KMS-11 (cell line): Measurements from ENCODE around the gene LHX3.

Experiments used
- H2AFZ ChIP-seq: fragments of 200-600 bp; sonication (generic); 2 replicates; pipeline ENCODE4 v1.6.1; 2016; ENCODE audit warnings: antibody characterized with exemption, mixed run types, low read depth
- H3K27ac ChIP-seq: fragments of 200-600 bp; sonication (generic); 2 replicates; pipeline ENCODE4 v1.6.1; 2016; ENCODE audit warnings: mild to moderate bottlenecking, mixed run types
- H3K27me3 ChIP-seq: fragments of 200-600 bp; sonication (generic); 2 replicates; pipeline ENCODE4 v1.6.1; 2017; ENCODE audit warnings: mild to moderate bottlenecking, low read depth, mixed run types, moderate library complexity; ENCODE audit not compliant: insufficient read depth
- H3K36me3 ChIP-seq: fragments of 200-600 bp; sonication (generic); 2 replicates; pipeline ENCODE4 v1.6.1; 2017; ENCODE audit warnings: mild to moderate bottlenecking, mixed run types; ENCODE audit not compliant: insufficient read depth
- H3K4me1 ChIP-seq: fragments of 200-600 bp; sonication (generic); 2 replicates; pipeline ENCODE4 v1.6.1; 2016; ENCODE audit warnings: mild to moderate bottlenecking, low read depth, mixed run types; ENCODE audit not compliant: poor library complexity, severe bottlenecking
- H3K4me2 ChIP-seq: fragments of 200-600 bp; sonication (generic); 2 replicates; pipeline ENCODE4 v1.7.0; 2016; ENCODE audit warnings: mild to moderate bottlenecking, mixed run types
- H3K4me3 ChIP-seq: fragments of 200-600 bp; sonication (generic); IDR thresholded peaks from 2 replicates; pipeline ENCODE4 v1.6.1; 2017; ENCODE audit warnings: low read depth, low read length, mixed read lengths; ENCODE audit not compliant: insufficient read depth
- H3K79me2 ChIP-seq: fragments of 200-600 bp; sonication (generic); 2 replicates; pipeline ENCODE4 v1.6.1; 2016; ENCODE audit warnings: low read depth, mixed run types; ENCODE audit not compliant: insufficient read depth
- H3K9ac ChIP-seq: fragments of 200-600 bp; sonication (generic); 2 replicates; pipeline ENCODE4 v1.6.1; 2016; ENCODE audit warnings: mild to moderate bottlenecking, mixed run types
- H4K20me1 ChIP-seq: fragments of 200-600 bp; sonication (generic); 2 replicates; pipeline ENCODE4 v1.6.1; 2016; ENCODE audit warnings: mild to moderate bottlenecking, mixed run types; ENCODE audit not compliant: insufficient read depth
- TF ChIP-seq, protein P1 (sequence below): fragments of 200-600 bp; sonication (generic); conservative IDR thresholded peaks from 2 replicates; pipeline ENCODE4 v1.6.1; 2017; ENCODE audit warnings: low read depth, mild to moderate bottlenecking, antibody characterized with exemption, low read length, moderate library complexity, mixed read lengths

LHX3 gene

DNA sequence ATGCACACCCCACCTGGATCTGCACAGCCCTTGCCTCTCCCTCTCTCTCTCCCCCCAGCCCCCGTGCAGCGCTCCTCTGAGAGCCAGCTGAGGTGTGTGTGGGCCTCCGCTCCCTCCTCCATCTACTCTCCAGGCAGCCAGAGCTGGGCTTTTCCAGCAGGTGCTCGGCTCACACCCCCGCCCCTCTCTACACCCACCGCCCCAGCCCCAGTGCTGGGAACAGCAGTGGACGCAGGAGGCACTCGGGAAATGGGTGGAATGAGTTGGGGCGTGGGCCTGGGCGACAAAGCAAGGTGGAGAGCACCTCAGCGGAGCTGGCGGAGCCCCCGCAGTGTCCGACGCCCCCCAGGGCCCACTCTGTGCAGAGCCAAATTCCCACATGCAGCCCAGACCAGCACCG lies 13.3 kb upstream of the LHX3 start:
- no peaks in the 10 kb centered on the region for H3K79me2 ChIP-seq
- no peaks in the 10 kb centered on the region for H3K27me3 ChIP-seq
- H2AFZ ChIP-seq, result no peak overlapping the region
- H3K4me2 ChIP-seq, result no peak overlapping the region
- no peak overlapping the region for H3K27ac ChIP-seq
- H3K4me3 ChIP-seq, result no peak overlapping the region
- H3K4me1 ChIP-seq, result no peaks in the 10 kb centered on the region
- H4K20me1 ChIP-seq, result no peaks in the 10 kb centered on the region
- H3K9ac ChIP-seq, result no peak overlapping the region
- TF ChIP-seq, protein P1, sequence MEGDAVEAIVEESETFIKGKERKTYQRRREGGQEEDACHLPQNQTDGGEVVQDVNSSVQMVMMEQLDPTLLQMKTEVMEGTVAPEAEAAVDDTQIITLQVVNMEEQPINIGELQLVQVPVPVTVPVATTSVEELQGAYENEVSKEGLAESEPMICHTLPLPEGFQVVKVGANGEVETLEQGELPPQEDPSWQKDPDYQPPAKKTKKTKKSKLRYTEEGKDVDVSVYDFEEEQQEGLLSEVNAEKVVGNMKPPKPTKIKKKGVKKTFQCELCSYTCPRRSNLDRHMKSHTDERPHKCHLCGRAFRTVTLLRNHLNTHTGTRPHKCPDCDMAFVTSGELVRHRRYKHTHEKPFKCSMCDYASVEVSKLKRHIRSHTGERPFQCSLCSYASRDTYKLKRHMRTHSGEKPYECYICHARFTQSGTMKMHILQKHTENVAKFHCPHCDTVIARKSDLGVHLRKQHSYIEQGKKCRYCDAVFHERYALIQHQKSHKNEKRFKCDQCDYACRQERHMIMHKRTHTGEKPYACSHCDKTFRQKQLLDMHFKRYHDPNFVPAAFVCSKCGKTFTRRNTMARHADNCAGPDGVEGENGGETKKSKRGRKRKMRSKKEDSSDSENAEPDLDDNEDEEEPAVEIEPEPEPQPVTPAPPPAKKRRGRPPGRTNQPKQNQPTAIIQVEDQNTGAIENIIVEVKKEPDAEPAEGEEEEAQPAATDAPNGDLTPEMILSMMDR, result no peak
- no peaks in the 10 kb centered on the region for H3K36me3 ChIP-seq

DNA sequence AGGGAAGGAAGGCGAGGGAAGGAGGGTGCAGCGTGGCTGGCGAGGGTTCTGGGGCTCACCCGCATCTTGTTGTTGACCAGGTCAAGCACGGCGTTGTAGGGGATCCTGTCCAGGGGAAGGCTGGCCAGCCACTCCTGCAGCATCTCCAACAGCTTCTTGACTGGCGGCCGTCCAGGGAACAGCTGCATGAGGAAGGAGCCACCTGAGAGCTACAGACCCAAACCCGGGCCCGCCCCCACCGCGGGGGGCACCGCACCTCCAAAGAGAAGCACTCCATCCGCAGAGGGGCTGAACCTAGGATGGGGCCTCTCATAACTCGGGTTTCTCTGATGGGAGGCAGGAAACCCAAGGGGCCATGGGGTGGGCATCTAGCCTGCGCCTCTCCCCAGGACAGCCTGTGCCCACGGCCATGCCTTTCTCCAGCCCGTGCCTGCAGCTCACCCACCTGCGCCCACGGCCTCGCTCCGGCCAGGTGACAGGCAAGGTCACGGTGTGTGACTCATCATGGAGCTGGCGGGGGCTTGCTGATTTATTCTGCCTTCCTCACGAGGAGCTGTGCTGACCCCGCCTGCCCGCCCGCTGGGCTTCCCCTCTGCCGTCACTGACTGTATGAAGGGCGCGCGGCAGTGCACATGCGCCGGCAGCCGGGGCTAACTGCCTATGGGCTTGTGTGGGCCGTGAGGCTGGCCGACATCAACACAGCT lies 11.8 kb upstream of the LHX3 start:
- Histone ChIP-seq H3K27ac (no peak overlapping the region), H3K9ac (no peak overlapping the region), H3K4me2 (no peak overlapping the region), H3K27me3 (no peaks in the 10 kb centered on the region), H3K36me3 (no peaks in the 10 kb centered on the region), H3K4me3 (no peak overlapping the region), H4K20me1 (no peaks in the 10 kb centered on the region), H2AFZ (no peak overlapping the region), H3K4me1 (no peaks in the 10 kb centered on the region), H3K79me2 (no peaks in the 10 kb centered on the region)
- TF ChIP-seq, protein P1, result no peak

DNA sequence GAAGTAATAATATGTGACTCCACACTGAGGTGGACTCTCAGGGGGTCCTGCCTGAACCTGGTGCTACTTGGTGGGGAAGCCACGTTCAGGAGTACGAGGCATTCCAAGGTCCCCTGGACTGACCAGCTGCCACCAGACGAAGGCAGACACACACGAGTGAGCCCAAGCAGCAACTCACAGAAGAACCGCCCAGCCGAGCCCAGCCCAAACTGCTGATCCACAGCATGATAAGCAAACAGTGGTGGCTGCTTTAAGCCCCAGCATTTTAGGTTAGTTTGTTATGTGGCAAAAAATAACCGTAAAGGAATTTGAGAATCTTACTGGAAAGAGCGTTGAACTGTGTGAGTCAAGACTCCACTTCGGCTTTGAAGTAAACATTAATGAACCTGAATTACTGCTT lies 8.8 kb upstream of the LHX3 start:
- H3K36me3 ChIP-seq, result no peaks in the 10 kb centered on the region
- H3K4me2 ChIP-seq, result no peak overlapping the region

DNA sequence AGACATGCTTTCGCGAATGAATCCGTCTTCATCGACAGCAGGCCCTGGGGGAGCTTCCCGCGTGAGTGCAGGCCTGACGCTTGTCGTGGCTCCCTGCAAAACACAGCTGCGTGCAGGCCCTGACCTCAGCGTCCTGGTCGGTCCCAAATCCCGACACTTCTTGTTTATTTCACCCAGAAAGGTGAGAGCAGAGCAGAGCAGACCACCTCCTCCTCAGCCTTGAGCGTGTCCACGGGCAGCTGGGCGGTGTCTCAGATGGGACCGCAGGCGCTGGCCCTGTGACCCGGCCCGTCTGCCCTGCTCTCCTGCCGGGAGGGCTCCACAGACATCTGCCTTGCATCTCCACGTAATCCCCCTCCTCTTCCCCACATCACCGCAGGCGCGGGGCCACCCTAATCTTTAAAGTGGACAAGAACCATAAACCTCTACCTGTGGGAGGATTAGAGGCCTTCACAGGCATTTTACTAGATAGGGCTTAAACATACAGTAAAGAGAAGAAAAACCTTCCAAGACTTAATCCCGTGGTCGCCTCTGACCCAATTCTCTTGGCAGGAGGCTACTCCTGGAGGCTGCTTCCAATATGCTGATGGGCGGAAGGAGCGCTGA lies 7.5 kb upstream of the LHX3 start:
- Histone ChIP-seq H2AFZ (no peak overlapping the region), H3K27me3 (no peaks in the 10 kb centered on the region), H3K4me1 (peaks cover 27% of the 10 kb centered on the region), H3K79me2 (no peaks in the 10 kb centered on the region), H3K36me3 (no peaks in the 10 kb centered on the region), H3K27ac (no peak overlapping the region), H3K9ac (no peak overlapping the region), H3K4me3 (no peak overlapping the region), H3K4me2 (no peak overlapping the region), H4K20me1 (no peaks in the 10 kb centered on the region)
- TF ChIP-seq, protein P1, result no peak

More for the DNA sequence above, 8.8 kb upstream of the LHX3 start:
- Histone ChIP-seq H3K79me2 (no peaks in the 10 kb centered on the region), H3K4me3 (no peak overlapping the region), H2AFZ (no peak overlapping the region), H3K4me1 (peaks cover 16% of the 10 kb centered on the region), H3K27ac (no peak overlapping the region), H3K9ac (no peak overlapping the region), H4K20me1 (no peaks in the 10 kb centered on the region), H3K27me3 (no peaks in the 10 kb centered on the region)
- TF ChIP-seq, protein P1, result no peak
